Keratinocyte (primary cell): Measurements from ENCODE around the gene KBTBD8. TPM values are rescaled to one million over a fixed set of nuclear protein-coding genes. Genes with fewer than 3 reads are reported as not detected.

Experiments
- DNase-seq: peaks from one replicate; pipeline ENCODE4 v3.0.0-alpha.2; 2011; ENCODE audit warnings: low read depth, missing footprints, low spot score
- FAIRE-seq: peaks from 2 replicates; lab custom pipeline; 2011; peaks lifted over from hg19 to GRCh38; lab: Jason Lieb, UNC
- H2AFZ ChIP-seq: 2 replicates; pipeline ENCODE4 v1.6.0; 2012; ENCODE audit warnings: low read length, control low read depth, inconsistent platforms; ENCODE audit not compliant: control insufficient read depth
- H3K27ac ChIP-seq: 2 replicates; pipeline ENCODE4 v1.5.1; 2011; ENCODE audit warnings: low read length; ENCODE audit not compliant: control insufficient read depth, insufficient read depth
- H3K27me3 ChIP-seq: 3 replicates; pipeline ENCODE4 v1.6.0; 2011; ENCODE audit warnings: low read length; ENCODE audit not compliant: control insufficient read depth, insufficient read depth; ENCODE audit errors: extremely low read depth
- H3K36me3 ChIP-seq, 2 experiments: 2 replicates in 1 of 2; 3 replicates in 1 of 2; pipeline ENCODE4 v1.5.1; 2011; ENCODE audit warnings: low read length in 2 of 2, mild to moderate bottlenecking in 1 of 2; ENCODE audit not compliant: control insufficient read depth in 2 of 2, insufficient read depth in 2 of 2; ENCODE audit errors: extremely low read depth in 1 of 2
- H3K4me1 ChIP-seq: 3 replicates; pipeline ENCODE4 v1.5.1; 2011; ENCODE audit warnings: low read length; ENCODE audit not compliant: control insufficient read depth, insufficient read depth; ENCODE audit errors: extremely low read depth
- H3K4me2 ChIP-seq: 3 replicates; pipeline ENCODE4 v1.6.0; 2011; ENCODE audit warnings: low read depth, low read length; ENCODE audit not compliant: control insufficient read depth, insufficient read depth; ENCODE audit errors: extremely low read depth
- H3K4me3 ChIP-seq, 3 experiments: fragments of 200-600 bp in 1 of 3; sonication (generic) in 1 of 3; 2 replicates in 2 of 3; 3 replicates in 1 of 3; pipeline ENCODE4 v1.5.1; 2011 to 2016; ENCODE audit warnings: low read length in 3 of 3, mild to moderate bottlenecking in 3 of 3, control low read depth in 2 of 3, inconsistent platforms in 1 of 3, low read depth in 1 of 3, mixed read lengths in 1 of 3, mixed run types in 1 of 3, moderate library complexity in 1 of 3; ENCODE audit not compliant: control insufficient read depth in 2 of 3, insufficient read depth in 2 of 3; ENCODE audit errors: extremely low read depth in 1 of 3
- H3K79me2 ChIP-seq: 2 replicates; pipeline ENCODE4 v1.6.0; 2012; ENCODE audit warnings: low read length; ENCODE audit not compliant: control insufficient read depth, insufficient read depth
- H3K9ac ChIP-seq: 3 replicates; pipeline ENCODE4 v1.6.0; 2011; ENCODE audit warnings: low read length; ENCODE audit not compliant: control insufficient read depth, insufficient read depth; ENCODE audit errors: extremely low read depth
- H3K9me1 ChIP-seq: 3 replicates; pipeline ENCODE4 v1.6.0; 2011; ENCODE audit warnings: low read length; ENCODE audit not compliant: control insufficient read depth, insufficient read depth; ENCODE audit errors: extremely low read depth
- H3K9me3 ChIP-seq: 2 replicates; pipeline ENCODE4 v1.5.1; 2012; ENCODE audit warnings: low read depth, low read length; ENCODE audit not compliant: control insufficient read depth
- H4K20me1 ChIP-seq: 3 replicates; pipeline ENCODE4 v1.6.0; 2011; ENCODE audit warnings: low read length; ENCODE audit not compliant: control insufficient read depth, insufficient read depth; ENCODE audit errors: extremely low read depth
- CTCF ChIP-seq, 3 experiments: IDR thresholded peaks in 1 of 3; conservative IDR thresholded peaks in 1 of 3; optimal IDR thresholded peaks in 1 of 3; 2 replicates in 2 of 3; 3 replicates in 1 of 3; pipeline versions ENCODE3 to v1.5.1; 2011; ENCODE audit warnings: low read length in 3 of 3, mild to moderate bottlenecking in 3 of 3, moderate library complexity in 2 of 3, control low read depth in 1 of 3, inconsistent platforms in 1 of 3; ENCODE audit not compliant: insufficient read depth in 2 of 3; ENCODE audit errors: extremely low read depth in 1 of 3
- EZH2 ChIP-seq: IDR thresholded peaks from one replicate; pipeline ENCODE4 v1.6.1; 2012; ENCODE audit warnings: inconsistent platforms, mild to moderate bottlenecking, low read length, moderate library complexity
- dilution Hi-C: fragments of 300-500 bp; cut with MboI; formaldehyde crosslinking; loops from one replicate; pipeline ENCODE4 v1.7.0; 2020; ENCODE audit warnings: low sequenced_read_pairs; ENCODE audit not compliant: extremely low pct_ligation_motif_present
- polyA plus RNA-seq, 5 experiments: library from polyadenylated mRNA; depleted of rRNA in 3 of 5; stranded (reverse) in 3 of 5; stranded (forward) in 1 of 5; unstranded in 1 of 5; fragments of >200 nt; gene quantifications; 1 replicate in 1 of 5; 2 replicates in 3 of 5; 3 replicates in 1 of 5; pipeline versions ENCODE4 v1.2.1 to v1.2.3, GENCODE V29; 2011 to 2012; ENCODE audit warnings: missing spikeins in 2 of 5, low read depth in 1 of 5, low replicate concordance in 1 of 5

KBTBD8 gene
- polyA plus RNA-seq, 1 donor (not counting 4 experiments of a cell fraction or from before 2014, with no cell fraction given): 7.5 TPM

GRCh38 chr3:66989860-66990696 lies 8.0 kb upstream of the KBTBD8 start:
- no peak for DNase-seq
- TF ChIP-seq CTCF (optimal IDR thresholded peaks at IDR 0.05 in 1 of 3, IDR thresholded peaks at IDR 0.05 in 1 of 3, conservative IDR thresholded peaks at IDR 0.05 in 1 of 3; ENCODE audit: extremely low read depth in 1 of 3, insufficient read depth in 2 of 3, low read length in 3 of 3): peak; percentile 6 to 50 (median 13)
- no peak for TF ChIP-seq EZH2
- no peak overlapping the region for H3K9ac ChIP-seq
- H3K4me2 ChIP-seq: no peak overlapping the region
- no peaks in the 10 kb centered on the region for H3K27me3 ChIP-seq
- no peaks in the 10 kb centered on the region for H3K9me1 ChIP-seq
- no peak overlapping the region for H3K4me3 ChIP-seq
- H3K36me3 ChIP-seq: no peaks in the 10 kb centered on the region
- H3K9me3 ChIP-seq: no peaks in the 10 kb centered on the region
- no peaks in the 10 kb centered on the region for H3K79me2 ChIP-seq
- peaks cover 5% of the 10 kb centered on the region for H3K4me1 ChIP-seq
- dilution Hi-C loops: no loop called here
- H2AFZ ChIP-seq: no peak overlapping the region
- peak; percentile 41 for FAIRE-seq
- no peak overlapping the region for H3K27ac ChIP-seq
- no peaks in the 10 kb centered on the region for H4K20me1 ChIP-seq

- FAIRE-seq: no peak
- TF ChIP-seq EZH2 (no peak), CTCF (optimal IDR thresholded peaks at IDR 0.05 in 1 of 3, IDR thresholded peaks at IDR 0.05 in 1 of 3, conservative IDR thresholded peaks at IDR 0.05 in 1 of 3; ENCODE audit: extremely low read depth in 1 of 3, insufficient read depth in 2 of 3, low read length in 3 of 3) (no peak)
- Histone ChIP-seq H2AFZ (no peak overlapping the region), H3K9ac (no peak overlapping the region), H3K9me1 (no peaks in the 10 kb centered on the region), H3K27ac (no peak overlapping the region), H3K36me3 (no peaks in the 10 kb centered on the region), H3K4me2 (no peak overlapping the region), H3K79me2 (no peaks in the 10 kb centered on the region), H3K4me3 (no peak overlapping the region), H3K9me3 (no peaks in the 10 kb centered on the region), H3K4me1 (peaks cover 5% of the 10 kb centered on the region), H4K20me1 (no peaks in the 10 kb centered on the region), H3K27me3 (no peaks in the 10 kb centered on the region)
- dilution Hi-C loops: no loop called here
- no peak for DNase-seq
These were observed 6.6 kb upstream of the KBTBD8 start for GRCh38 chr3:66991459-66991858.
